Liver (tissue), 9 donors: Measurements from ENCODE around the gene CSPG4. TPM values are rescaled to one million over a fixed set of nuclear protein-coding genes. Genes with fewer than 3 reads are reported as not detected.
"Not testable (repeated sequence)": the region's sequence is repeated elsewhere in the genome, so short reads cannot be mapped to it uniquely, and the experiment has no call there.

Experiments used
- DNase-seq: peaks from one replicate; pipeline ENCODE4 v3.0.0-alpha.2; 2017; ENCODE audit warnings: low spot score
- H3K27ac ChIP-seq, 2 donors: one replicate each; pipeline ENCODE4 v1.7.0; 2013; ENCODE audit warnings: inconsistent platforms in 2 of 2, low read length in 2 of 2, control low read depth in 1 of 2, low read depth in 1 of 2, mild to moderate bottlenecking in 1 of 2
- H3K27me3 ChIP-seq, 4 donors: one replicate each; pipeline versions ENCODE4 v1.6.1 to v1.7.0; 2013; ENCODE audit warnings: low read length in 3 of 4, inconsistent platforms in 1 of 4, mild to moderate bottlenecking in 1 of 4, moderate library complexity in 1 of 4; ENCODE audit not compliant: control insufficient read depth in 4 of 4, insufficient read depth in 4 of 4
- H3K36me3 ChIP-seq, 4 donors: one replicate each; pipeline versions ENCODE4 v1.6.1 to v1.7.0; 2013; ENCODE audit warnings: low read length in 3 of 4, mild to moderate bottlenecking in 3 of 4, low read depth in 1 of 4, moderate library complexity in 1 of 4; ENCODE audit not compliant: control insufficient read depth in 4 of 4, insufficient read depth in 3 of 4
- H3K4me1 ChIP-seq, 4 donors: one replicate each; pipeline versions ENCODE4 v1.6.1 to v1.7.0; 2013; ENCODE audit warnings: low read length in 3 of 4, mild to moderate bottlenecking in 3 of 4, moderate library complexity in 1 of 4; ENCODE audit not compliant: control insufficient read depth in 4 of 4, insufficient read depth in 4 of 4
- H3K4me3 ChIP-seq, 3 donors: one replicate each; pipeline versions ENCODE4 v1.6.1 to v1.7.0; 2013; ENCODE audit warnings: low read length in 3 of 3, control low read depth in 1 of 3, low read depth in 1 of 3, mild to moderate bottlenecking in 1 of 3
- H3K9ac ChIP-seq, 2 donors: one replicate each; pipeline ENCODE4 v1.7.0; 2013; ENCODE audit warnings: low read length in 2 of 2, mild to moderate bottlenecking in 2 of 2, moderate library complexity in 2 of 2, control low read depth in 1 of 2, low read depth in 1 of 2
- H3K9me3 ChIP-seq, 4 donors: one replicate each; pipeline versions ENCODE4 v1.6.1 to v1.7.0; 2013; ENCODE audit warnings: low read length in 3 of 4; ENCODE audit not compliant: control insufficient read depth in 4 of 4
- ATF3 ChIP-seq: IDR thresholded peaks from 2 replicates; pipeline ENCODE4 v1.6.1; 2016; ENCODE audit warnings: antibody characterized with exemption
- CTCF ChIP-seq: fragments of 150-350 bp; IDR thresholded peaks from 2 replicates; pipeline ENCODE4 v1.5.1; 2017; ENCODE audit warnings: improper control_type of control experiment, low read depth, low read length; ENCODE audit not compliant: missing input control
- EGR1 ChIP-seq, 2 donors: IDR thresholded peaks; 2 replicates each; pipeline ENCODE4 v1.6.1; 2016 to 2018; ENCODE audit warnings: antibody characterized with exemption in 2 of 2, low read depth in 2 of 2
- FOXA1 ChIP-seq: IDR thresholded peaks from 2 replicates; pipeline ENCODE4 v1.6.1; 2016; ENCODE audit warnings: antibody characterized with exemption
- FOXA2 ChIP-seq: IDR thresholded peaks from 2 replicates; pipeline ENCODE4 v1.6.1; 2016; ENCODE audit warnings: antibody characterized with exemption
- GABPA ChIP-seq, 2 donors: IDR thresholded peaks in 1 of 2; conservative IDR thresholded peaks in 1 of 2; 2 replicates each; pipeline ENCODE4 v1.6.1; 2016; ENCODE audit warnings: antibody characterized with exemption in 2 of 2, mild to moderate bottlenecking in 1 of 2, moderate library complexity in 1 of 2
- HNF4A ChIP-seq, 2 donors: conservative IDR thresholded peaks; 2 replicates each; pipeline ENCODE4 v1.6.1; 2016; ENCODE audit warnings: antibody characterized with exemption in 2 of 2, mild to moderate bottlenecking in 2 of 2
- HNF4G ChIP-seq: IDR thresholded peaks from 2 replicates; pipeline ENCODE4 v1.6.1; 2016; ENCODE audit warnings: antibody characterized with exemption
- JUND ChIP-seq, 2 donors: IDR thresholded peaks; 2 replicates each; pipeline ENCODE4 v1.6.1; 2016; ENCODE audit warnings: antibody characterized with exemption in 2 of 2
- MAX ChIP-seq: IDR thresholded peaks from 2 replicates; pipeline ENCODE4 v1.6.1; 2016; ENCODE audit warnings: antibody characterized with exemption
- NR2F2 ChIP-seq: IDR thresholded peaks from 2 replicates; pipeline ENCODE4 v1.6.1; 2016; ENCODE audit warnings: antibody characterized with exemption
- RAD21 ChIP-seq, 2 donors: IDR thresholded peaks; 2 replicates each; pipeline ENCODE4 v1.6.1; 2016; ENCODE audit warnings: antibody characterized with exemption in 2 of 2, mild to moderate bottlenecking in 2 of 2
- REST ChIP-seq: IDR thresholded peaks from 2 replicates; pipeline ENCODE4 v1.6.1; 2016; ENCODE audit warnings: antibody characterized with exemption, mild to moderate bottlenecking
- RXRA ChIP-seq, 2 donors: IDR thresholded peaks; 2 replicates each; pipeline ENCODE4 v1.6.1; 2017 to 2018; ENCODE audit warnings: antibody characterized with exemption in 2 of 2, mild to moderate bottlenecking in 1 of 2
- SP1 ChIP-seq: IDR thresholded peaks from 2 replicates; pipeline ENCODE4 v1.6.1; 2018; ENCODE audit warnings: antibody characterized with exemption, mild to moderate bottlenecking
- TAF1 ChIP-seq: conservative IDR thresholded peaks from 2 replicates; pipeline ENCODE4 v1.6.1; 2016; ENCODE audit warnings: antibody characterized with exemption, mild to moderate bottlenecking
- YY1 ChIP-seq: IDR thresholded peaks from 2 replicates; pipeline ENCODE4 v1.6.1; 2016; ENCODE audit warnings: antibody characterized with exemption, mild to moderate bottlenecking
- ZBTB33 ChIP-seq: IDR thresholded peaks from 2 replicates; pipeline ENCODE4 v1.6.1; 2016; ENCODE audit warnings: antibody characterized with exemption
- WGBS: extraction: QIAGEN DNeasy Blood & Tissue Kit; methylation state at CpG from one replicate; pipeline ENCODE4 v1.1.7; 2013; 5-methylcytosine and 5-hydroxymethylcytosine counted together
- polyA plus RNA-seq, 2 donors: library from polyadenylated mRNA; stranded (reverse) in 1 of 2; unstranded in 1 of 2; fragments of 200-250 nt in 1 of 2; fragments of >200 nt in 1 of 2; fragmentation: Nextera tagmentation in 1 of 2; extraction: Ambion mirVana in 1 of 2; gene quantifications; one replicate each; pipeline versions ENCODE4 v1.2.1 to v1.2.3, GENCODE V29; 2013 to 2015
- total RNA-seq, 2 donors: library from RNA; depleted of rRNA; stranded (reverse); fragments of >200 nt; gene quantifications; one replicate each; pipeline ENCODE4 v1.2.3, GENCODE V29; 2014
- donor health status: healthy.
- donor health status: healthy.
- donor health status: healthy.
- donor health status: healthy.
- donor health status: healthy.

CSPG4 gene
- total and polyA plus RNA-seq, 4 donors = 0.07 to 1.5 (median 0.76) TPM

GRCh38 chr15:75760704-75761435 is 48.2 kb upstream of the CSPG4 start:
- 94% methylated on average over 14 of the region's 14 CpGs for WGBS
- no peak overlapping the region for H3K9ac ChIP-seq
- no peaks in the 10 kb centered on the region for H3K9me3 ChIP-seq
- no peak for DNase-seq
- H3K27ac ChIP-seq = no peak overlapping the region
- H3K4me1 ChIP-seq = peaks cover 7 to 18% (median 9%) of the 10 kb centered on the region in 4 donors
- H3K27me3 ChIP-seq = no peaks in the 10 kb centered on the region
- TF ChIP-seq JUND (IDR thresholded peaks at IDR 0.05) (no peak), ATF3 (no peak), GABPA (IDR thresholded peaks at IDR 0.05 in 1 of 2, conservative IDR thresholded peaks at IDR 0.05 in 1 of 2) (no peak), NR2F2 (no peak), RAD21 (IDR thresholded peaks at IDR 0.05) (no peak), HNF4A (conservative IDR thresholded peaks at IDR 0.05) (no peak), FOXA2 (no peak), RXRA (IDR thresholded peaks at IDR 0.05) (no peak), ZBTB33 (no peak), TAF1 (no peak), HNF4G (no peak), YY1 (no peak), REST (no peak), SP1 (no peak), MAX (no peak), CTCF (no peak), FOXA1 (no peak), EGR1 (IDR thresholded peaks at IDR 0.05; ENCODE audit: low read depth in 2 of 2) (no peak)
- H3K36me3 ChIP-seq = no peaks in the 10 kb centered on the region
- H3K4me3 ChIP-seq = no peak overlapping the region

- DNase-seq, H3K36me3 ChIP-seq, H3K9ac ChIP-seq, H3K9me3 ChIP-seq, H3K27ac ChIP-seq, H3K27me3 ChIP-seq, H3K4me3 ChIP-seq: not testable (repeated sequence)
- peaks cover 7 to 18% (median 9%) of the 10 kb centered on the region in 4 donors for H3K4me1 ChIP-seq
- WGBS = over 99% methylated on average over 7 of the region's 7 CpGs
Measured at GRCh38 chr15:75760131-75760520, 47.5 kb upstream of the CSPG4 start.
